ENCODE results near the gene COMMD1.
"Not testable (repeated sequence)": the region's sequence is repeated elsewhere in the genome, so short reads cannot be mapped to it uniquely, and the experiment has no call there.

Gene COMMD1

GRCh38 chr2:62071760-62072680 lies 166.5 kb downstream of the COMMD1 start:
- no peak for DNase-seq (ENCODE audit: low read depth in 3 of 3)

- DNase-seq (ENCODE audit: low read depth in 3 of 3) = no peak
Observed at GRCh38 chr2:62074233-62074632, 168.8 kb downstream of the COMMD1 start.

GRCh38 chr2:62076980-62077638 lies 171.6 kb downstream of the COMMD1 start:
- no peak for DNase-seq (ENCODE audit: low read depth in 3 of 3)

GRCh38 chr2:62084801-62085200 lies 179.3 kb downstream of the COMMD1 start:
- no peak for DNase-seq (ENCODE audit: low read depth in 3 of 3)

GRCh38 chr2:62089658-62090057 lies 184.2 kb downstream of the COMMD1 start:
- DNase-seq (ENCODE audit: low read depth in 3 of 3) = no peak

- no peak for DNase-seq (ENCODE audit: low read depth in 3 of 3)
Observed at GRCh38 chr2:62091471-62091870, 186.0 kb downstream of the COMMD1 start.

- no peak for DNase-seq (ENCODE audit: low read depth in 3 of 3)
Observed at GRCh38 chr2:62099050-62099449, 193.6 kb downstream of the COMMD1 start.

- no peak for DNase-seq (ENCODE audit: low read depth in 3 of 3)
Observed at GRCh38 chr2:62099523-62100175, 194.2 kb downstream of the COMMD1 start.

GRCh38 chr2:62101886-62102285 lies 196.4 kb downstream of the COMMD1 start:
- DNase-seq (ENCODE audit: low read depth in 3 of 3) = no peak

GRCh38 chr2:62102402-62102920 lies 197.0 kb downstream of the COMMD1 start:
- DNase-seq (ENCODE audit: low read depth in 3 of 3) = no peak

GRCh38 chr2:62109554-62109953 lies 204.1 kb downstream of the COMMD1 start:
- no peak for DNase-seq (ENCODE audit: low read depth in 3 of 3)

- no peak for DNase-seq (ENCODE audit: low read depth in 3 of 3)
Observed at GRCh38 chr2:62110415-62111025, 205.0 kb downstream of the COMMD1 start.

- DNase-seq (ENCODE audit: low read depth in 3 of 3) = no peak
Observed at GRCh38 chr2:62112179-62112578, 206.7 kb downstream of the COMMD1 start.

- no peak for DNase-seq (ENCODE audit: low read depth in 3 of 3)
Observed at GRCh38 chr2:62114564-62114963, 209.1 kb downstream of the COMMD1 start.

GRCh38 chr2:62116983-62117382 lies 211.5 kb downstream of the COMMD1 start:
- DNase-seq (ENCODE audit: low read depth in 3 of 3) = no peak

- no peak for DNase-seq (ENCODE audit: low read depth in 3 of 3)
Observed at GRCh38 chr2:62118160-62118559, 212.7 kb downstream of the COMMD1 start.

GRCh38 chr2:62119311-62119974 lies 214.0 kb downstream of the COMMD1 start:
- no peak for DNase-seq (ENCODE audit: low read depth in 3 of 3)

GRCh38 chr2:62126239-62126638 lies 220.8 kb downstream of the COMMD1 start:
- not testable (repeated sequence) for DNase-seq (ENCODE audit: low read depth in 3 of 3)

GRCh38 chr2:62133320-62133823 lies 227.9 kb downstream of the COMMD1 start:
- DNase-seq (ENCODE audit: low read depth in 3 of 3) = no peak

GRCh38 chr2:62136956-62137830 lies 231.7 kb downstream of the COMMD1 start:
- no peak for DNase-seq (ENCODE audit: low read depth in 3 of 3)

Measured in stimulated activated CD4-positive, alpha-beta T cell treated with anti-CD3 and anti-CD28 coated beads, TNF-alpha, amount 100 ng/mL, for 48 hours (primary cell).